PFSK-1 (cell line): ENCODE measurements around the gene ZNF92.

Experiments
- FOXP2 ChIP-seq: optimal IDR thresholded peaks from 2 replicates; pipeline ENCODE3; 2011; ENCODE audit warnings: borderline replicate concordance, control low read depth, inconsistent platforms; ENCODE audit not compliant: insufficient read depth; ENCODE audit errors: extremely low read length, extremely low read depth
- POLR2AphosphoS5 ChIP-seq: IDR thresholded peaks from 2 replicates; pipeline ENCODE4 v1.6.1; 2012; ENCODE audit warnings: low read depth, mild to moderate bottlenecking, control low read depth, low read length, moderate library complexity
- SIN3A ChIP-seq: IDR thresholded peaks from 2 replicates; pipeline ENCODE4 v1.6.1; 2012; ENCODE audit warnings: mild to moderate bottlenecking, low read length, moderate library complexity, borderline replicate concordance; ENCODE audit not compliant: insufficient read depth
- TAF1 ChIP-seq: IDR thresholded peaks from 2 replicates; pipeline ENCODE4 v1.6.1; 2012; ENCODE audit warnings: low read length, control low read depth, borderline replicate concordance; ENCODE audit not compliant: insufficient read depth
- TF ChIP-seq, protein P1 (sequence below), 2 experiments: IDR thresholded peaks; 2 replicates each; pipeline versions ENCODE4 v1.6.1 to v1.8.0; 2011 to 2012; ENCODE audit warnings: low read depth in 2 of 2, low read length in 2 of 2, control low read depth in 1 of 2, inconsistent platforms in 1 of 2, mild to moderate bottlenecking in 1 of 2, moderate library complexity in 1 of 2; ENCODE audit not compliant: insufficient read depth in 1 of 2

DNA sequence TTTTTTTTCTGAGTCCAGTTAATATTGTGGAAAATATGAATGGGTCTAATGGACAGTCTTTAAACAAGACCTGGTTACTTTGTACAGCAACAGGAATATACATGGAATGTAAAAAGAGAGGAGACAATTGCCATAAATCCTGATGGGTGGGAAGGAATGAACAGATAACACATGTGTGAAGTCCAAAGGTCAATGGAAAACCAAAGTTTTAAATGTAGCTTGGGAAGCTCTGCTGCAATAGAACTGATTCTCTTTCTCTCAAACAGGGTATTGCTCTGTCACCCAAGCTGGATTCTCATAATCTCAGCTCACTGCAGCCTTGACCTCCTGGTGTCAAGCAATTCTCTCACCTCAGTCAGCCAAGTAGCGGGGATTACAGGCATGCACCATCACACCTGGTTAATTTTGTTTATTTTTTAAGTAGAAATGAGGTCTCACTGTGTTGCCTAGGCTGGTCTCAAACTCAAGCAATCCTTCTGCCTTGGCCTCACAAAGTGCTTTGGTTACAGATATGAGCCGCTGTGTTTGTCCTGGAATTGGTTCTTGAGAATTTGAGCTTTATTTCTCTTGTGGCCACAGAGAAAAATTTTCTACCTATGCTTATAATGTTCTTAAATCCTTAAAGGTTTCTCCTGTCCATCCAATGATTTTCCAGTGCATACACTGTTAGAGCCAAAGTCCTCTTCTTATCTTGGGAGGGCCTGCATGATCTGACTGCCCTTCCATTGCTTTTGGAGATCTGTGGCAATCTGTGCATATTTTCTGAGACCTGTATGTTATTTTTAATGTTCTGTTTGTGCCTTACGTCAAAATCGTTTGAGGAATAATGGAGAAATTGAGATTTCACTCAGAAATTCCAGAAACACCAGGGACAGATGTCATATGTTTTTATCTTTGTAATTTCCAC lies 30.7 kb upstream of the ZNF92 start:
- no peak for TF ChIP-seq SIN3A
- TF ChIP-seq, protein P1, sequence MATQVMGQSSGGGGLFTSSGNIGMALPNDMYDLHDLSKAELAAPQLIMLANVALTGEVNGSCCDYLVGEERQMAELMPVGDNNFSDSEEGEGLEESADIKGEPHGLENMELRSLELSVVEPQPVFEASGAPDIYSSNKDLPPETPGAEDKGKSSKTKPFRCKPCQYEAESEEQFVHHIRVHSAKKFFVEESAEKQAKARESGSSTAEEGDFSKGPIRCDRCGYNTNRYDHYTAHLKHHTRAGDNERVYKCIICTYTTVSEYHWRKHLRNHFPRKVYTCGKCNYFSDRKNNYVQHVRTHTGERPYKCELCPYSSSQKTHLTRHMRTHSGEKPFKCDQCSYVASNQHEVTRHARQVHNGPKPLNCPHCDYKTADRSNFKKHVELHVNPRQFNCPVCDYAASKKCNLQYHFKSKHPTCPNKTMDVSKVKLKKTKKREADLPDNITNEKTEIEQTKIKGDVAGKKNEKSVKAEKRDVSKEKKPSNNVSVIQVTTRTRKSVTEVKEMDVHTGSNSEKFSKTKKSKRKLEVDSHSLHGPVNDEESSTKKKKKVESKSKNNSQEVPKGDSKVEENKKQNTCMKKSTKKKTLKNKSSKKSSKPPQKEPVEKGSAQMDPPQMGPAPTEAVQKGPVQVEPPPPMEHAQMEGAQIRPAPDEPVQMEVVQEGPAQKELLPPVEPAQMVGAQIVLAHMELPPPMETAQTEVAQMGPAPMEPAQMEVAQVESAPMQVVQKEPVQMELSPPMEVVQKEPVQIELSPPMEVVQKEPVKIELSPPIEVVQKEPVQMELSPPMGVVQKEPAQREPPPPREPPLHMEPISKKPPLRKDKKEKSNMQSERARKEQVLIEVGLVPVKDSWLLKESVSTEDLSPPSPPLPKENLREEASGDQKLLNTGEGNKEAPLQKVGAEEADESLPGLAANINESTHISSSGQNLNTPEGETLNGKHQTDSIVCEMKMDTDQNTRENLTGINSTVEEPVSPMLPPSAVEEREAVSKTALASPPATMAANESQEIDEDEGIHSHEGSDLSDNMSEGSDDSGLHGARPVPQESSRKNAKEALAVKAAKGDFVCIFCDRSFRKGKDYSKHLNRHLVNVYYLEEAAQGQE (IDR thresholded peaks at IDR 0.05; ENCODE audit: insufficient read depth in 1 of 2, low read depth in 2 of 2, low read length in 2 of 2): no peak
- no peak for TF ChIP-seq TAF1
- TF ChIP-seq POLR2AphosphoS5: no peak
- TF ChIP-seq FOXP2: no peak
